Measurements from ENCODE around the gene SCFD2. TPM values are rescaled to one million over a fixed set of nuclear protein-coding genes. Genes with fewer than 3 reads are reported as not detected.

The SCFD2 gene
- total RNA-seq, 3 donors from 2014 or later = 22.8 to 33.8 (median 25.0) TPM

DNA sequence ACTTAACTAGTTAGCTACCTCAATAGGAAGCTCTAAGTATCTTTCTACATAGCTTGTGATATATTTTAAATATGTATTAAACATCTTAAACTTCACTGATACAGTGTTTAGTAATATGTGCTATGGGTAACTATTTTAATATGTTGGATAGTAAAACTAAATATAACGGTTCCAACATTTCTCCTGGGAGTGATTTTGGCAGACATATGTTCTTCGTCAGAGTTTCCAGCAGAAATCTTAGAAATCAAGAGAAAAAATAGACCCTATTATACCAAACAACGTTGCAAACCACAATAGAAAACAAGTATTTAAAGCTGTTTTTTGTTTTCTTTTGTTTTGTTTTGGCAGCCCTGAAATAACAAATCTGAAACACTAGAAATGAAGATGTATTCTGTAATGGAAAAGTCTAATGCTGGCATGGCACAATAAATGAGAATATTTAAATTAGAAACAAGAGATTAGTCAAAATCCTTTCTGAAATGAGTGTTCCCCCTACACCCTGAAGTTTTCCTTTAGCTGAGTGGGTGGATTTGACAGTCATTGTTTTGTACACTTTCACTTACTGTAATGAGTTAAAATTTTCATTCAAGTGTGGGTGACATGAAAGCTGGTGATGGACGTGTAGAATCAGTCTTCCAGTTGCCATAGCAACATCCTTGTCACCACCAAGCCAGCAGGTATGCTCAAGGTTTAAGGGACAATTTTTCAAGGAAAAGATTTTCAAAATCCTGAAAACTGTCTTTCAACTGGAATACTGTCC is 233.5 kb downstream of the SCFD2 start:
- Histone ChIP-seq H3K27ac (no peak overlapping the region), H3K4me3 (no peak overlapping the region)

GRCh38 chr4:53131562-53131925 is 234.3 kb downstream of the SCFD2 start:
- intact Hi-C loops (cut with DNase I; ENCODE audit: low total_unique reads) = no loop called here
- no peaks in the 10 kb centered on the region for H3K27me3 ChIP-seq
- H3K36me3 ChIP-seq = no peaks in the 10 kb centered on the region
- no peak overlapping the region for H3K27ac ChIP-seq
- H3K4me3 ChIP-seq = no peak overlapping the region
- TF ChIP-seq POLR2AphosphoS5 (IDR thresholded peaks at IDR 0.05) (no peak), POLR2A (IDR thresholded peaks at IDR 0.05) (no peak)
- TF ChIP-seq, protein P1, sequence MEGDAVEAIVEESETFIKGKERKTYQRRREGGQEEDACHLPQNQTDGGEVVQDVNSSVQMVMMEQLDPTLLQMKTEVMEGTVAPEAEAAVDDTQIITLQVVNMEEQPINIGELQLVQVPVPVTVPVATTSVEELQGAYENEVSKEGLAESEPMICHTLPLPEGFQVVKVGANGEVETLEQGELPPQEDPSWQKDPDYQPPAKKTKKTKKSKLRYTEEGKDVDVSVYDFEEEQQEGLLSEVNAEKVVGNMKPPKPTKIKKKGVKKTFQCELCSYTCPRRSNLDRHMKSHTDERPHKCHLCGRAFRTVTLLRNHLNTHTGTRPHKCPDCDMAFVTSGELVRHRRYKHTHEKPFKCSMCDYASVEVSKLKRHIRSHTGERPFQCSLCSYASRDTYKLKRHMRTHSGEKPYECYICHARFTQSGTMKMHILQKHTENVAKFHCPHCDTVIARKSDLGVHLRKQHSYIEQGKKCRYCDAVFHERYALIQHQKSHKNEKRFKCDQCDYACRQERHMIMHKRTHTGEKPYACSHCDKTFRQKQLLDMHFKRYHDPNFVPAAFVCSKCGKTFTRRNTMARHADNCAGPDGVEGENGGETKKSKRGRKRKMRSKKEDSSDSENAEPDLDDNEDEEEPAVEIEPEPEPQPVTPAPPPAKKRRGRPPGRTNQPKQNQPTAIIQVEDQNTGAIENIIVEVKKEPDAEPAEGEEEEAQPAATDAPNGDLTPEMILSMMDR (IDR thresholded peaks at IDR 0.05) = no peak
- DNase-seq (ENCODE audit: low spot score in 2 of 2) = no peak
- H3K9me3 ChIP-seq = no peaks in the 10 kb centered on the region
- H3K4me1 ChIP-seq = no peaks in the 10 kb centered on the region

More for the DNA sequence above, 233.5 kb downstream of the SCFD2 start:
- no peaks in the 10 kb centered on the region for H3K4me1 ChIP-seq
- H3K27me3 ChIP-seq = no peaks in the 10 kb centered on the region
- no peaks in the 10 kb centered on the region for H3K36me3 ChIP-seq
- TF ChIP-seq POLR2AphosphoS5 (IDR thresholded peaks at IDR 0.05) (no peak), POLR2A (IDR thresholded peaks at IDR 0.05) (no peak)
- TF ChIP-seq, protein P1 (IDR thresholded peaks at IDR 0.05) = no peak
- intact Hi-C loops (cut with DNase I; ENCODE audit: low total_unique reads) = no loop called here
- no peak for DNase-seq (ENCODE audit: low spot score in 2 of 2)
- H3K9me3 ChIP-seq = no peaks in the 10 kb centered on the region

- H3K36me3 ChIP-seq = no peaks in the 10 kb centered on the region
- no peak for DNase-seq (ENCODE audit: low spot score in 2 of 2)
- no peaks in the 10 kb centered on the region for H3K4me1 ChIP-seq
- no peak for TF ChIP-seq POLR2AphosphoS5 (IDR thresholded peaks at IDR 0.05)
- TF ChIP-seq, protein P1 (IDR thresholded peaks at IDR 0.05) = no peak
- TF ChIP-seq POLR2A (IDR thresholded peaks at IDR 0.05) = no peak
- no peaks in the 10 kb centered on the region for H3K27me3 ChIP-seq
- intact Hi-C loops (cut with DNase I; ENCODE audit: low total_unique reads) = no loop called here
- H3K27ac ChIP-seq = no peak overlapping the region
- H3K9me3 ChIP-seq = no peaks in the 10 kb centered on the region
- H3K4me3 ChIP-seq = no peak overlapping the region
Measured at GRCh38 chr4:53130896-53131561, 234.8 kb downstream of the SCFD2 start.

- Histone ChIP-seq H3K27me3 (no peaks in the 10 kb centered on the region), H3K9me3 (no peaks in the 10 kb centered on the region), H3K4me3 (no peak overlapping the region), H3K4me1 (no peaks in the 10 kb centered on the region), H3K27ac (no peak overlapping the region), H3K36me3 (no peaks in the 10 kb centered on the region)
- intact Hi-C loops (cut with DNase I; ENCODE audit: low total_unique reads) = no loop called here
- TF ChIP-seq, protein P1 (IDR thresholded peaks at IDR 0.05) = no peak
- TF ChIP-seq POLR2A (IDR thresholded peaks at IDR 0.05) = no peak
- TF ChIP-seq POLR2AphosphoS5 (IDR thresholded peaks at IDR 0.05) = no peak
- no peak for DNase-seq (ENCODE audit: low spot score in 2 of 2)
Measured at GRCh38 chr4:53128706-53129357, 237.0 kb downstream of the SCFD2 start.

DNA sequence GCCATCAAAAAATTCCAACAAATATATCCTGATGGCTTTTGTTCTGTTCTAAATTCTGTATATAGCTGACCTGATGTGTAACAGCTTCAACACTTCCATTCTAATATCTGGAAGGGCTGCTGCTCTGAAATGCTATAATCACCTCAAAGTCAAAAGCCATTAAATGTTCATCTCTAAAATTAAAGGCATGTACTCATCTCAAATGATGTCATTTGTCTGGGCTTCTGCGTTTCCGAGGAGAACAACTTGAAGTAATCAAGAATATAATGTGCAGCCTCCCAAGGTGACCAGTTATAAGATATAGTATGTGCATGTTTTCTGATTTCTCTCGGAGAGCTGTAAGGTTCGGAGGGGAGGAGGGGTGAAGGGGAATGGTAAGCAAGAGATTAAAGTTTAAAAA is 237.6 kb downstream of the SCFD2 start:
- Histone ChIP-seq H3K9me3 (no peaks in the 10 kb centered on the region), H3K36me3 (no peaks in the 10 kb centered on the region), H3K27me3 (no peaks in the 10 kb centered on the region), H3K27ac (no peak overlapping the region), H3K4me3 (no peak overlapping the region), H3K4me1 (no peaks in the 10 kb centered on the region)
- intact Hi-C loops (cut with DNase I; ENCODE audit: low total_unique reads) = no loop called here
- TF ChIP-seq POLR2AphosphoS5 (IDR thresholded peaks at IDR 0.05) (no peak), POLR2A (IDR thresholded peaks at IDR 0.05) (no peak)
- TF ChIP-seq, protein P1 (IDR thresholded peaks at IDR 0.05) = no peak
- DNase-seq (ENCODE audit: low spot score in 2 of 2) = no peak
